ENCODE results near the gene MED31.

MED31 gene

DNA sequence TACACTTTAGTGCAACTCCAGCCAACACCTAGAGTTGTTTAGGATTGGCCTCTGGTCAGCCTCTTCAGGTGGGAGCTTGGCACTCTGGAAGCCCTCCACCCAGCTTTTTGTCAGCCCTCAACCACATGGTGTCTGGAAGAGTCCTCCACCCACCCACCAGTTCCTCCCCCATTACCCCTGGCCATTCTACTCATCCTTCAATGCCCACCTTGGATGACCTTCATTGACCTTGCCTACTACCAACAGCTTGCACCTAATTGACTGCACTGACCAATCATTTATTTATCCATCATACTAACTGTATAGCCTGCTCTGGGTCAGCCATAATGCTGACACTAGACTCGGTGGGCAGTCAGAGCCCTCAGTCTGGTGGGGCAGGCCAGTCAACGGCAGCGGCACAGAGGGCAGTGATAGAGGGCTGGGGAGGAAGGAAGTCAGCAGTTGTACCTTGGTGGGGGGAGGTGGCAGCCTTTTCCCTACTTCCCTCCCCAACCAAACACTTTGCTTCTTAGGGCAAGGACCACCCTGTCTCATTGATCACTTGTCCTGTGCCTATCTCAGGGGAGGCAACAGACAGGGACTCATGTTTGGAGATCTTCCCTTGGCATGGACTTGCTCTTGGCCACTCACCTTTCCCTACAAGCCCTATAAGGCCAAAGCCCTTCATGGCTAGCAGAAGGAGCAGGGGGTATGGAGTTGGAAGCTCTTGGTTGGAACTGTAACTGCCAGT, 32.5 kb upstream of the MED31 start:
- TF ChIP-seq GATA2 (IDR thresholded peaks at IDR 0.05; ENCODE audit: low read depth, low read length) (no peak), GATA3 (IDR thresholded peaks at IDR 0.05; ENCODE audit: low read depth, low read length) (no peak)

DNA sequence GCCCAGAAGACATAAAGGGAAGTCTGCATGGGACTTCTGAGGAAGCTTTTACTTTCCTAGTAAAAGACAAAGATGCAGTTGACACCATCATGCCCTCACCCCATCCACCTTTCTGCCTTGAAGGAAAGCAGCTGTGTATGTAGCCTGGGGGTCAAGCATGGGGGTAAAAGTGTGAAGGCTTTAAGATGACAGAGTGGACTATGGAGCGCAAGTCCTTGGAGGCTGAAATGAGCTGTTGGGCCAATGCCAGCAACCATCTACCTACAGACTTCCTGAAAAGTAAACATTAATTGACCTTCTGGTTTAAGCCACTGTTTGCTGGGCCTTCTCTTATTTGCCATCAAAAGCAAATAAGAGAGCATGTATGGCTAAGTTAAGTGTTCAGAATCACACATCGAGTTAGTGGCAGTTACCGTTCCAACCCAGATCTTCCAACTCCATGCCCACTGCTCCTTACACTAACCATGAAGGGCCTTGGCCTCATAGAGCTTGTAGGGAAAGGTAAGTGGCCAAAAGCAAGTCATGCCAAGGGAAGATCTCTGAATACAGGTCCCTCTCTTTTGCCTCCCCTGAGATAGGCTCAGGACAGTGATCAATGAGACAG, 31.8 kb upstream of the MED31 start:
- TF ChIP-seq GATA2 (IDR thresholded peaks at IDR 0.05; ENCODE audit: low read depth, low read length) (no peak), GATA3 (IDR thresholded peaks at IDR 0.05; ENCODE audit: low read depth, low read length) (no peak)

DNA sequence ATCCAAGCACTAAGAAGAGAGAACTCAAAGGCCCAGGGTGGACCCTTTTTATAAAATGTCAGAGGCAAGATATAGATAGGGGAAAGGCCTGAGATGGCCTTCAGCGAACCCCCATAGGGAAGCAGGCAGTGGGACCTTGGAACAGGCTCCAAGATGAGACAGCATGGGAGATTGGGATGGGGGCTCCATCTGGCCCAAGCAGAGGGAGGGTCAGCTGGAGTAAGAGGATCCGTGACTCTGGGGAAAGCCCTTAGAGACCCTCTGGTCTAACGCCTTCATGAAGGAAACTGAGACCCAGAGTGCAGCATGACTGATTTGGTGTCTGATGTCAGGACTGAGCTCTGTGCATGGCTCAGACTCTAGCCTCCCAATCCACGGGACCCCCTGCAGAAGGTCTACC, 30.9 kb upstream of the MED31 start:
- TF ChIP-seq GATA2 (IDR thresholded peaks at IDR 0.05; ENCODE audit: low read depth, low read length), result no peak
- TF ChIP-seq GATA3 (IDR thresholded peaks at IDR 0.05; ENCODE audit: low read depth, low read length), result no peak

DNA sequence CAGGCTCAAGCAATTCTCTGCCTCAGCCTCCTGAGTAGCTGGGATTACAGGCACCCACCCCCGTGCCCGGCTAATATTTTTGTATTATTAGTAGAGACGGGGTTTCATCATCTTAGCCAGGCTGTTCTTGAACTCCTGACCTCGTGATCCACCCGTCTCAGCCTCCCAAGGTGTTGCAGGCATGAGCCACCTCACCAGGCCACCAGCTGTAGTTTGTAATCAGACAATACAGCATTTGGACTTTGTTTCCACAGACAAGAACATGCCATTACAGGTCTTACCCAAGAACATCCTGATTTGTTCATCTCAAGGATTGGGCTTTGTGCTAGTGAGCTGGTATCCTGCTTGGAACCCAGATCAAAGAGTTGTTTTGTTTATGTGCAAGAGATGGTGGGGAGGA, 30.3 kb upstream of the MED31 start:
- TF ChIP-seq GATA3 (IDR thresholded peaks at IDR 0.05; ENCODE audit: low read depth, low read length), result no peak
- no peak for TF ChIP-seq GATA2 (IDR thresholded peaks at IDR 0.05; ENCODE audit: low read depth, low read length)

DNA sequence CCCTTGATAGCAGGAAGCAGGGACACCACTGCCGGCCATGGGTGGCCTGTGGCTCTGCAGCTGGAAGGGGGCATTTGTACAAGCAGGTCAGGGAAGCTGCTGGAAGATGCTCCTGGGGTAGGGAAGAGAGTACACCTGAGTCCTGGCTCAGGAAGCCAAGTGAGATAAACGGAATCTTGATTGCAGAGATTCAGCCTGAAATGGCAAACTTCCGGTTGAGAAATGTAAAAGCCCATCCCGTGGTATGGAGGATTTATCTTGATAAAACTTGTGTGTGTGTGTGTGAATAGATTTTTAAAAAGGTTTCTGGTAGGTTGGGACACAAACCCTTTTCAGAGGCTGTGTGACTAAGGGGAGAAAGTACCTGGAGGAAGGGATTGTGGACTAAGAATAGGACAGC, 29.8 kb upstream of the MED31 start:
- TF ChIP-seq GATA3 (IDR thresholded peaks at IDR 0.05; ENCODE audit: low read depth, low read length), result no peak
- no peak for TF ChIP-seq GATA2 (IDR thresholded peaks at IDR 0.05; ENCODE audit: low read depth, low read length)

DNA sequence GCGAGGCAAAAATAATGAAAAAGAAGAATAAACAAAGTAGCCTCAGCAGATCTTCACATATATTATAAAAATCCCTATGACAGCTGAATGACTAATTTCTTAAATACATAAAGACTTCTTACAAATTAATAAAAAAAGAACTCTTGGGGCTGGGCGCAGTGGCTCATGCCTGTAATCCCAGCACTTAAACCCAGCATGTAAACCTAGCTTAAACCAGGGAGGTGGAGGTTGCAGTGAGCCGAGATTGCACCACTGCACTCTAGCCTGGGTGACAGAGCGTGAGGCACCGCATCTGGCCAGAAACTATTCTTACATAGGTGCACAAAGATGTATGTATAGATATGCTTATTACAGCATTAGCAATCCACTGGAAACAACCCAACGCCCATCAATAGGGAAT, 27.8 kb upstream of the MED31 start:
- TF ChIP-seq GATA3 (IDR thresholded peaks at IDR 0.05; ENCODE audit: low read depth, low read length) (no peak), GATA2 (IDR thresholded peaks at IDR 0.05; ENCODE audit: low read depth, low read length) (no peak)

DNA sequence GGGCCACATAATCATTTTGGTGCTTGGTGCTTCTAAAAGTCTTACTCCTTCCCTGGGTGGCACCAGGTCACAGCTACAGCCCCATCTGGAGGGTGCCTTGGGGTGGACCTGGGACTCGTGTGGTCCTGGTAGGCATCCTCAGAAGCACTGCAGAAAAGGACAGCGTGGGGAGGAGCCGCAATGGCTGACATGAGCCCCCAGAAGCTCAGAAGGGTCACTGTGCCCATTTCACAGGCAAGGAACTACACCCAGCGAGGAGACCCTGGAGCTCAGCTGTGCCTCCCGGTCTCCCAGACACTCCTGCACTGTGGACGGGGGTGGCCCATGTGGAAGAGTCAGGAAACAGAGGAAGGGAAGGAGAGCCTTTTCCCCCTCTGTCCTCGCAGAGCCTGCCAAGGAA, 26.5 kb upstream of the MED31 start:
- TF ChIP-seq GATA3 (IDR thresholded peaks at IDR 0.05; ENCODE audit: low read depth, low read length), result no peak
- no peak for TF ChIP-seq GATA2 (IDR thresholded peaks at IDR 0.05; ENCODE audit: low read depth, low read length)

DNA sequence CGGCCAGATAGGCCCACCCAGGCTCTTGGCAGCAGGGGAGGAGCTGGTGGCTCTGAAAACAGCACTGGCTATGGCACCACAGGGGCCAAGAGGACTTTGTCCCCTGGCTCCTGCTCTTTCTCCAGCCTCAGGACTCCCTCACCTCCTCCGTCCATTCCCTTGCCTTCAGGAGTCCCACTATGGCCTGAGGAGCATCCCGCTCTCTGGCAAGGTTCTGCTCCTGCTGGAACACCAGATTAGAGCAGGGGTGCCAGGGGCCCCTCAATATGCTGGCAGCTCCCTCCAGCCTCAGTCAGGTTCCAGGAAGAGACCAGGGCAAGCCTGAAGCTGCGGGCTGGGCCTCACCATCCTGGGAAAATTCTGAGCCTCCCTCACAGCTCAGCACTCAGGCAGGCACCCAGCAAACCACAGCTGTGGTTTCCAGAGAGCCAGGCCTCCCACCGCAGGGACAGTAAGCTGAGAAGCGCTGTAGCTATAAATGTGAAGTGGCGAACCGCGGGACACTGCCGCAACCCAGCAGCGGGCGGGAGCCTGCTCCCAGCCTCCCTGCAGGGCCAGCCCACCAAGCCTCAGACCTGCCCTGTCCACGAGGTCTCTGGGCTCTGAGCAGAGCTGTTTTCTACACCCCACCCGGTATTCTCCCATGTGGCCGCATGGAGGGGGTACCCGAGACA, 25.9 kb upstream of the MED31 start:
- no peak for TF ChIP-seq GATA2 (IDR thresholded peaks at IDR 0.05; ENCODE audit: low read depth, low read length)
- no peak for TF ChIP-seq GATA3 (IDR thresholded peaks at IDR 0.05; ENCODE audit: low read depth, low read length)

DNA sequence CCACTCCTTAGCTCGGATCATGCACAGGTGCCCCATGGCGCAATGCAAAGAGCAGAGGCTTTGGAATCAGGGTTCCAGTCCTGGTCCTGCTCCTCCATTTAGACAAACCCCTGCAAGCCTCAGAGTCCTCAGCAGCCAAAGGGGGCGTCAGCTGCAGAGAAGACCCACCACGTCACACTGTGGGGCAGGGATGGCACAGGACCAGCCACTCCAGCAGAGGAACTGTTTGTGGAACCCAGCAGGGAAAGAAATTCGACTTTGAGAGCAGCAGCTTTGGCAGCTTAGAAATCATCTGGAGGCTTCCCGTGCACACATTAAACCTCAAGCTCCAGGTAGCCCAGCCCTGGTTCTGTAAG, 25.4 kb upstream of the MED31 start:
- no peak for TF ChIP-seq GATA2 (IDR thresholded peaks at IDR 0.05; ENCODE audit: low read depth, low read length)
- TF ChIP-seq GATA3 (IDR thresholded peaks at IDR 0.05; ENCODE audit: low read depth, low read length), result no peak

DNA sequence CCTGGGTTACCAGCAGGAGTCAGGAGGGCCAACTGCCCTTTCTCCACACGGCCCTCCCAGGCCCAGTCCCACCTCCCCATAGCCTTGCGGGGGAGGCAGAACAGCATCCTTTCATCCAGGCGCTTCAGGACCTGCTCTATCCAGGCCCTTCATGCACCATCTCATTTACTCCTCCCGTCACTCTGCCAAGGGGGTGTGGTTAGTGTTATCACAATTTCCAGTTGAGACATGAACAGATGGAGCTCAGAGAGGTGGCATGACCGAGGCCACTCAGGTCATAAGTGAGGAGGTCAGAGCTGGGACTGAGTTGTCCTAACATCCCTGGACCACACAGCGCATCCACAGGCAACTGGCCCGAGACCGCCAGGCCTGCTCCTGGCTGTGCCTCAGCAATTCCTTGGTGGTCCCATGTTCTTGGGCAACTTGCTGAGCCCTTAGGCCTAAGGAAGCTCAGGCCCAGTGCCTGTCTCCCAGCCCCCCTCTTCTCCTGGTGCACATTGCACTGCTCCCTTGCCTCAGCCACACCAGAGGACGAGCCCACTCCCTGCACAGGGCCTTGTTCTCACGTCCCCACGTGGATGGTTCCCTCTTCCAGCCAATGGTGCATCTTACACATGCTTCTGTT, 23.9 kb upstream of the MED31 start:
- TF ChIP-seq GATA2 (IDR thresholded peaks at IDR 0.05; ENCODE audit: low read depth, low read length), result no peak
- no peak for TF ChIP-seq GATA3 (IDR thresholded peaks at IDR 0.05; ENCODE audit: low read depth, low read length)

DNA sequence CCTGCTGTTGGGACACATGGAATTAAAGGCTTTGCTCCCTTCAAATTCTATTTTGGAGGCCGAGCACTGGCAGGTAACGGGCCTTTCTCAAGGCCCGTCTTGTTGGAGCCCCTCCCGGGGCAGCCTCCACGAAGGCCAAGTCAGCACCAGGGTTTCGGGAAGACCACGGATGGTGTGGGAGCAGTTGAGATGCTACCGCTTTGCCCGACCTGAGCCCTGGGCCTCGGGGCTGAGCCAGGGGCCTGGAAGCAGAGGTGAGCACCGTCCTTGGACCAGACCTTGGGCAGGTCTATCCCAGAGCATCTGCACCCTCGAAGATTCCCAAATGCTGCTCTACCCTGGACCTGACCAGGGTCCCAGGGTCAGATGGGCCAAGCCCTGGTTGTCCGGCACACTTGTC, 23.2 kb upstream of the MED31 start:
- TF ChIP-seq GATA3 (IDR thresholded peaks at IDR 0.05; ENCODE audit: low read depth, low read length) (no peak), GATA2 (IDR thresholded peaks at IDR 0.05; ENCODE audit: low read depth, low read length) (no peak)

DNA sequence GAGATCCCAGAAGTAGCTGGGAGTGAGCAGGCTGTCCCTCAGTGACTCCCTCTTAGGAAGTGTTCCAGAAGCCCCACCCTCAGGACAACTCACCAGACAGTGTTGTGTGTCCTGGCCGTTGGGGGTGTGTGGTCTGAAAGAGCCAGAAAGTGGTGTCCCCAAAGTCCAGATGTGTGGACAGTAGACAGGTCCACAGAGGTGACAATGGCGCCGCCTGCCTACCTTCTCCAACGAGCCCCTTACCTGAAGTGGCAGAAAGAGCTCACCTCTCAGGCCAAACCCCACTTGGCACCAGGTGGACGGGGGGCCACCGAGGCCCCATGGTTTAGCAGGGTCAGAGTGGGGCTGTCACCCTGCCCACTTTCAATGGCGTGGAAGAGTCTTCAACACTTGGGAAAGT, 20.0 kb upstream of the MED31 start:
- TF ChIP-seq GATA3 (IDR thresholded peaks at IDR 0.05; ENCODE audit: low read depth, low read length) (no peak), GATA2 (IDR thresholded peaks at IDR 0.05; ENCODE audit: low read depth, low read length) (no peak)

DNA sequence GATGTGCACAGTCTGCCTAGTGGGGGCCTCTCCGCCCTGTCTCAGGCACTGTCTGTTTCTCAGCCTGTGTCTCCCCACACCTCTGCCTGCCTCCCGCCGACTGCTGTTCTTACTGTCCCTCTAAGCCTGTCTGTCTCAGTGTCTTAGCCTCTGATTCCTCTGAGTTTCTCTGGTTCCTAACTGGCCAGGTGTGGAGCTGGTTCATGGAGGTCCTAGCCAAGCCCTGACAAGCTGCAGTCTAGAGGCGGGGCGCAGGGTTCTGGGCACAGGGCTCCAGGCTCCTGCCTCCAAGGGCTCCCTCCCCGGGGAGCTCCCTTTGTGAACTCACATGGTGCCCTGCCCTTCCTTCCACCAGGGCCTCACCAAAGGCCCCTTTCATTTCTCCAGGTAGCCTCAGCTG, 19.6 kb upstream of the MED31 start:
- TF ChIP-seq GATA2 (IDR thresholded peaks at IDR 0.05; ENCODE audit: low read depth, low read length) (no peak), GATA3 (IDR thresholded peaks at IDR 0.05; ENCODE audit: low read depth, low read length) (no peak)

DNA sequence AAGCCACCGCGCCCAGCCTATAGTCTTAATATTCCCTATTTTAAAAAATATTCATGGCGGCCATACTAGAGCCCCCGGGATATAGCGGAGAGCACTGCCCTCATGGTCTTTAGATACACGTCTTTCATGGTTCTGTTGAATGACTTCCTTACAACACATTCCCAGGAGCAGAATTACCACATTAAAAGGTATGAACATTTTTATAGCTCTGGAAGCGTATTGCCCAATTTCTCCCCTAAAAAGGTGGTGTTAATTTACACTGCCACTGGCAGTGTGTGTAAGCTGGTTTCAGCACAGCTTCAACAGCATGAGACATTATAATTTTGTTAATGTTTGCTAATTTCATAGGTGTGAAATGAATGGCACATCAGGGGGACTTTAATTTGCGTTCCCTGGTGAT, 19.2 kb upstream of the MED31 start:
- TF ChIP-seq GATA3 (IDR thresholded peaks at IDR 0.05; ENCODE audit: low read depth, low read length) (no peak), GATA2 (IDR thresholded peaks at IDR 0.05; ENCODE audit: low read depth, low read length) (no peak)

Measured in SH-SY5Y (cell line).